WERI-Rb-1 (cell line): ENCODE measurements around the gene CTXN3.

Experiments
- DNase-seq: peaks from one replicate; pipeline ENCODE4 v3.0.0-alpha.2; 2020
- H3K27ac ChIP-seq: fragments of 250-450 bp; sonication (Bioruptor Pico); 2 replicates; pipeline ENCODE4 v1.5.1; 2020; ENCODE audit warnings: mild to moderate bottlenecking, moderate library complexity
- H3K27me3 ChIP-seq: fragments of 250-450 bp; sonication (Bioruptor Pico); 2 replicates; pipeline ENCODE4 v1.5.1; 2021; ENCODE audit warnings: mild to moderate bottlenecking, low read depth, moderate library complexity; ENCODE audit not compliant: insufficient read depth, severe bottlenecking
- H3K36me3 ChIP-seq: fragments of 250-450 bp; sonication (Bioruptor Pico); 2 replicates; pipeline ENCODE4 v1.5.1; 2020; ENCODE audit warnings: mild to moderate bottlenecking, moderate library complexity
- H3K4me3 ChIP-seq: 2 replicates; pipeline ENCODE4 v1.5.1; 2011; ENCODE audit warnings: low read depth, mild to moderate bottlenecking, control low read depth, low read length
- H3K9me3 ChIP-seq: fragments of 250-450 bp; sonication (Bioruptor Pico); 2 replicates; pipeline ENCODE4 v1.5.1; 2021; ENCODE audit warnings: mild to moderate bottlenecking, moderate library complexity; ENCODE audit not compliant: severe bottlenecking
- TF ChIP-seq, protein P1 (sequence below): IDR thresholded peaks from 2 replicates; pipeline ENCODE4 v1.5.1; 2011; ENCODE audit warnings: low read depth, mild to moderate bottlenecking, control low read depth, inconsistent platforms, low read length

Gene CTXN3

DNA sequence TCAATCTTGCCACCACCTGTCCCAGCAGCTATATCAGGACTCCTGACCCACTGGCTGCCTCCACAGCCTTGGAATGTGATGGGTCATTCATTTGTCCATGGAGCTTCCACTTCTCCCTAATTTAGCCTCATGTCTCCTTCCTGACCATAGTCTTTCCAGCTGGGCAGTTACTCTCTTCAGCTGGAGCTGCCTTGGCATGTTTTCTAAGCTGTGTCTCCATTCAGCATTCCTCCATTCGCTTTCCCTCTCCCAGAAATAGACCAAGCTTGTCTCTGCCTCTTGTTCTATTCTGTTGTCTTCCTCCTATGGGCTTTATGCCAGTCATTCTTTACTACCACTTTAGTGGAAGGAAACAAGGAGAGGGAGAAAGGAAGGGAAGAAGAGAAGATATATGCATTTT, 5.3 kb upstream of the CTXN3 start:
- H3K27me3 ChIP-seq: no peaks in the 10 kb centered on the region
- H3K4me3 ChIP-seq: no peak overlapping the region
- no peaks in the 10 kb centered on the region for H3K36me3 ChIP-seq
- no peak for DNase-seq
- no peak overlapping the region for H3K27ac ChIP-seq
- TF ChIP-seq, protein P1, sequence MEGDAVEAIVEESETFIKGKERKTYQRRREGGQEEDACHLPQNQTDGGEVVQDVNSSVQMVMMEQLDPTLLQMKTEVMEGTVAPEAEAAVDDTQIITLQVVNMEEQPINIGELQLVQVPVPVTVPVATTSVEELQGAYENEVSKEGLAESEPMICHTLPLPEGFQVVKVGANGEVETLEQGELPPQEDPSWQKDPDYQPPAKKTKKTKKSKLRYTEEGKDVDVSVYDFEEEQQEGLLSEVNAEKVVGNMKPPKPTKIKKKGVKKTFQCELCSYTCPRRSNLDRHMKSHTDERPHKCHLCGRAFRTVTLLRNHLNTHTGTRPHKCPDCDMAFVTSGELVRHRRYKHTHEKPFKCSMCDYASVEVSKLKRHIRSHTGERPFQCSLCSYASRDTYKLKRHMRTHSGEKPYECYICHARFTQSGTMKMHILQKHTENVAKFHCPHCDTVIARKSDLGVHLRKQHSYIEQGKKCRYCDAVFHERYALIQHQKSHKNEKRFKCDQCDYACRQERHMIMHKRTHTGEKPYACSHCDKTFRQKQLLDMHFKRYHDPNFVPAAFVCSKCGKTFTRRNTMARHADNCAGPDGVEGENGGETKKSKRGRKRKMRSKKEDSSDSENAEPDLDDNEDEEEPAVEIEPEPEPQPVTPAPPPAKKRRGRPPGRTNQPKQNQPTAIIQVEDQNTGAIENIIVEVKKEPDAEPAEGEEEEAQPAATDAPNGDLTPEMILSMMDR: no peak
- no peaks in the 10 kb centered on the region for H3K9me3 ChIP-seq

DNA sequence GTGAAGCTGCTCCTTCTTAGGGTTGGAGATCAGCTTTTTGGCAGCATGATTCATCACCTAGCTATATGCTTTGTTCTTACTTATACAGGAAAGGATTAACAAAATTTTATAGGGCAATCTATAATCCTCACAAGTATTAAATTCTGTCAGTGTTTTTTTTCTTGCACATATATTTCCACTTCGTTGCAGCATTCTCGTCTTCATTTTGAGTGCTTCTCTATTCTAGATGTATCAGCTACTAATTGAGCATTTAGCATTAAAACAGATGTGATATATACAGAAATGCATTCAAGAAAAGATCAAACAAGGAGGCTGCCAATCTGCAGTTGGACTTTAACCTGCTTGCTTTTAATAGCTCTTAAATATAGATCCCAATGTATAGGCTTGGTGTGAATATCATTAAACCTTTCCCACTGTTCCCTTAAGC, 3.6 kb upstream of the CTXN3 start:
- no peak for DNase-seq
- TF ChIP-seq, protein P1: no peak
- Histone ChIP-seq H3K9me3 (no peaks in the 10 kb centered on the region), H3K27me3 (no peaks in the 10 kb centered on the region), H3K4me3 (no peak overlapping the region), H3K27ac (no peak overlapping the region), H3K36me3 (no peaks in the 10 kb centered on the region)

DNA sequence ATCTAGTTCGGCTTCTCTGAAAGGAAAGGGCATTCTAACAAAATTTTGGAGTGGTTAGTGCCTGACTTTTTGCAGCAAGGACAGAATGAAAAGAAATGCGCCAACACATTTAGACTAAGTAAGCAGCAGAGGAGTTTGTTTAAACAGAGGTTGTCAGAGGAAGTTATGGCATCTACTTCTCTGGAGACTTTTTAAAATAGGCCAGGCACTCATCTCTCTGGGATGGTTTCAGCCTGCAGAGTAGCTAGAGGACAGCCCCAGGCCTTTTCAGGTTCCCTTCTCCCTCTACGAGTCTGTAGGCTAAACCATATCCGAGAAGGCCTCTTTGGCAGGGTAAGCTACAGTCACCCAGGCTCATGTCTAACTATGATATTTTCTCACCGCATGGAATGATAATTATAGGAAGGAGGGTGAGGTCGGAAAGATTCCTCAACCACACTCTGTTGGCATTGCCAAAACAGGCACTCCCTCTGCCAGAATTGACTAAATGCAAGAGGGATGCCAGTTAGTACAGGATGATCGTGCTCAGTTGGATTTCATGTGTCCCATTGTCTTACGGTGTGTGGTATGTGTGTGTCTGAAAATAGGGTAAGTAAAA, 1.4 kb upstream of the CTXN3 start:
- DNase-seq: no peak
- no peak overlapping the region for H3K27ac ChIP-seq
- no peaks in the 10 kb centered on the region for H3K27me3 ChIP-seq
- no peaks in the 10 kb centered on the region for H3K36me3 ChIP-seq
- H3K9me3 ChIP-seq: no peaks in the 10 kb centered on the region
- H3K4me3 ChIP-seq: no peak overlapping the region
- TF ChIP-seq, protein P1: no peak

DNA sequence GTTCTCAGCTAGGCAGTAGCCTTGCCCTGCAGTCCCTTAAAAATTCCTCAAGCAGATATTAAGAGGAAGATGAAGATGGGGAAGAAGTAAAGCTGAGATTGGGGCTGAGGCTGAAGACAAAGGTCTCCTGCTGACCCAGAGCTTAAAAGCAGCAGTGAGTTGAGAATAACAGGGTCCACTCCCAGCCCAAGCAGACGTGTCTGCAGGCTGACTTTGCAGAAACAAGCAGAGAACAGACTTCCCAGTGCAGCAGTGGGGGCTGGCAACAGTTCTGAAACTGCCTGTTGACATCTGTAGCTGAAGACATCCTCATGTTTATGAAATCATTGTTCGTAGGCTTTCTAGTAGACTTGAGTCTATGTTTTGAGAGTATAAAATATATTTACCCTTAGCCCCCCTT, 1.1 kb downstream of the CTXN3 start:
- H3K36me3 ChIP-seq: no peaks in the 10 kb centered on the region
- no peaks in the 10 kb centered on the region for H3K9me3 ChIP-seq
- H3K4me3 ChIP-seq: no peak overlapping the region
- H3K27ac ChIP-seq: no peak overlapping the region
- no peaks in the 10 kb centered on the region for H3K27me3 ChIP-seq
- no peak for DNase-seq
- TF ChIP-seq, protein P1: no peak

DNA sequence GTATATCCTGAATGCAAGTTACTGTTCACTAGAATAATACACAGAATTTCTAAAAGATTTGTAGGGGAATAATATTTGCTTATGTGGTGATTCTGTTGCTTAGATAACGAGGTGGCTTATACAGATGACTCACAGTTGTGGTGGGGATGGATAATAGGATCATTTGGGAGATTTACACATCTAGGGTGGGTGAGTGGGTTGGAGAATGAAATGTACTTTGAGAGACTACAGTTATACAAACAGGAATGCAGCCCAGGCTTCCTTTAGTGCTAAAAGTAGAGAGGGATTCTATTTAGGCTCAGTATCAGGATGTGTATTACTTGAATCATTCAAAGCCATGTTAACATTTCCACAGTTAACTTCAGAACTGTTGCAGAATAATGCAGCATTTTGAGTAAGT, 1.8 kb downstream of the CTXN3 start:
- Histone ChIP-seq H3K36me3 (no peaks in the 10 kb centered on the region), H3K27me3 (no peaks in the 10 kb centered on the region), H3K27ac (no peak overlapping the region), H3K9me3 (no peaks in the 10 kb centered on the region), H3K4me3 (no peak overlapping the region)
- TF ChIP-seq, protein P1: no peak
- DNase-seq: no peak

DNA sequence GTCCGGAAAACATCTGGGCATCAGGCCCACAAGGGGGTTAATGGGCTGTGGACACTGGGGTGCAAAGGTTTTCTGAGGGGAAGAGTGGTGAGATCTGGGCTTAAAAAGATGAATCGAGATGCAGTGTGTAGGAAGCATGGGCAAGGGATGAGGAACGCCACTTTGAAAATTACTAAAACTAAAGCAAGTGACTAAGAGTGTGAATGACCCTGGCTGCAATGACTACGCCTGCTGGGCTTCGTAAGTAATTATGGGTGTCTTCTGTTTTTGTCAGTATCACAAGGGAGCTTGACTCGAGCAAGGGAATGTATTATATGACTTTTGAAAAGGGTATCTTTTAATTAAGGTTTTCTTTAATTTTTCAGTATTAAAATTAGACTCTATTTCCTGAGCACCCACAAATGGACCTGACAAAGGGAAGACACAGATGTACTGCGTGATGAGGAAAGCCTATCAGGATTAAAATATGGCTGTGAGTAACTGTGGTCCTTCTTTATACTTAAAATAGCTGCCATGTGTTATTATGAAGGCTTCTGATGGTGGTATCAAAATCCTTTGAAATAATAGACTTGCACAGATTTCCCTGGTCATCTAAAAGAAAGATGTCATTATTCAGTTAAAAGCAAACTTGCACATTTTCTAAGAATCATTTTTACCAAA, 4.2 kb downstream of the CTXN3 start:
- no peak overlapping the region for H3K27ac ChIP-seq
- TF ChIP-seq, protein P1: no peak
- H3K36me3 ChIP-seq: no peaks in the 10 kb centered on the region
- no peak for DNase-seq
- no peak overlapping the region for H3K4me3 ChIP-seq
- H3K9me3 ChIP-seq: no peaks in the 10 kb centered on the region
- H3K27me3 ChIP-seq: no peaks in the 10 kb centered on the region
